Cardiac septum (tissue), 1 donor: Measurements from ENCODE around the gene LRRIQ4. TPM values are rescaled to one million over a fixed set of nuclear protein-coding genes. Genes with fewer than 3 reads are reported as not detected.

Experiments used
- DNase-seq: peaks from one replicate; pipeline ENCODE4 v3.0.0-alpha.2; 2020; ENCODE audit warnings: low spot score
- intact Hi-C: fragments of 100-400 bp; cut with DNase I; formaldehyde crosslinking; loops from one replicate; pipeline ENCODE4 v1.14.0; 2022
- total RNA-seq: library from RNA; stranded (reverse); fragmentation: NEBNext Ultra II Directional; extraction: Animal tissue kit (Norgen Biotek cat#: 25700); gene quantifications from one replicate; pipeline ENCODE4 v1.2.1, GENCODE V29; 2021
- donor health status: DM: no; HTN: no; CAD: no.

Gene LRRIQ4
- total RNA-seq, 1 donor from 2014 or later = not detected

- no peak for DNase-seq
- intact Hi-C loops = no loop called here
Observed at GRCh38 chr3:169790687-169791429, 21.8 kb upstream of the LRRIQ4 start.

DNA sequence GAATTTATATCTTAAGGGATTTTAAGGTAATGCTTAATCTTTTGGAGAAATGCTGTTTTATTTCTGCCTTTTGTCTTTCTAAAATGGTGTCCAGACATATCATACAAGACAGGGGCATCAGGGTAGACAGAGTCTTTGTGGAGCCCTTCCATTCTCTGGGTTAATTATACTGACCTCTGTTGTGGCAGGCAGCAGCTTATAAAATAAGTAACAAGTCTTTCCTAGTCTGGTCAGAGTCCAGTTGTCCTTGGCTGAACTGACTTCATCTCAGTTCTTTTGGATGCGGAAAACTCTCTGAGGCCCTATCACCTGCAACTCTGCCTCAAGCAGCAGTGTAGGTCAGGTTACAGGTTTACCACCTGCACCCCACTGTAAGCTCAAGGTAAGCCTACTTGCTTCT, 20.3 kb upstream of the LRRIQ4 start:
- intact Hi-C loops = no loop called here
- no peak for DNase-seq

DNA sequence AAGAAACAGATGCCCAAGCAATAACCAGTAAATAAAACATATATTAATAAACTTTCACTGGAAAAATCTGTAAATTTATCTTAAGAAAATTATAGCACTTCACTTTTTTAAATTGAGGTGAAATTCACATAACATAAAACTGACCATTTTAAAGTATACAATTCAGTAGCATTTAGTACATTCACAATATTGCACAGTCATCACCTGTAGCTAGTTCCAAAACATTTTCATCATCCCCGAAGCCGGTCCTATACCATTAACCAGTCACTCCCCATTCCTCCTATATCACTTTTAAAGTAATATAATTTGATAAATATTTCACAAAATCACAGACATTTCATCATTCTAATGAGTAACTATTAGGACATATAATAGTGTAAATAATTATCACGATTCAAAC, 8.0 kb upstream of the LRRIQ4 start:
- DNase-seq = no peak
- intact Hi-C loops = no loop called here

- intact Hi-C loops = no loop called here
- no peak for DNase-seq
Observed at GRCh38 chr3:169809230-169809795, 3.4 kb upstream of the LRRIQ4 start.

DNA sequence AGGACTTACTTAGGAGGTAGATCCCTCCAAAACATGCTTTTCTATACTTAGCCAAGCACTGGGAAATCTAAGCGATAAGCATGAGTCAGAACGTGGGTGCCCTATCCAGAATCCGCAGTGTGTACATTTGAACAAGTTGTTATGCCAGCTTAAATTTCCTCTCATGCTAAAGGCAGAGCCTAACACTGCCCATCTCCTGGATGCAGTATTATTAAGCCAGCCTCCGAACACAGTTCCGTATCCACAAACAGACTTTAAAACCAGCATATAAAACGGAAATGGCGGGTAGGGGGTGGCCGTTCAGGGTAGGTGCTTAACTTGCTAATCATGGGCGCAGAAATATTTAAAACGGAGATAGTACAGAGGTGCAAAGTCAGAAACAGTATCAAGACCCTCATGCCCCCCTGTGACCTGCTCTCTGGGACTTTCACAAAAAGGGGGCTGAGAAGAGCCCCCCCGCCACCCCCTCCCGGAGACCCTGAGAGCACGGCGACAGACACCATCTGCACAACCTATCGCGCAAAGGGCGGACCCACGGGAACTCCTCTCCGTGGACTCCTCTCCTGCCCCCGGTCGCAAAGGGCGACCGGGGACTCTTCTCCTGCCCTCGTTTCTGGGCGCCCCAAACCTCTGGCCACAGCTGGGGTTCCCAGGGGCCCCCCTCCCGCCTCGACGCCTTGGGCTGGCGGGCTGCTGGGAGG, 889 bp upstream of the LRRIQ4 start:
- no peak for DNase-seq
- intact Hi-C loops = loop anchor here (5.0 kb wide), 1 partner anchor 39 kb away; the partner anchor contains the start of gene MYNN

GRCh38 chr3:169813278-169813677, 608 bp downstream of the LRRIQ4 start:
- intact Hi-C loops = loop anchor here (5.0 kb wide), 1 partner anchor 41 kb away; the partner anchor contains the start of gene MYNN
- no peak for DNase-seq

DNA sequence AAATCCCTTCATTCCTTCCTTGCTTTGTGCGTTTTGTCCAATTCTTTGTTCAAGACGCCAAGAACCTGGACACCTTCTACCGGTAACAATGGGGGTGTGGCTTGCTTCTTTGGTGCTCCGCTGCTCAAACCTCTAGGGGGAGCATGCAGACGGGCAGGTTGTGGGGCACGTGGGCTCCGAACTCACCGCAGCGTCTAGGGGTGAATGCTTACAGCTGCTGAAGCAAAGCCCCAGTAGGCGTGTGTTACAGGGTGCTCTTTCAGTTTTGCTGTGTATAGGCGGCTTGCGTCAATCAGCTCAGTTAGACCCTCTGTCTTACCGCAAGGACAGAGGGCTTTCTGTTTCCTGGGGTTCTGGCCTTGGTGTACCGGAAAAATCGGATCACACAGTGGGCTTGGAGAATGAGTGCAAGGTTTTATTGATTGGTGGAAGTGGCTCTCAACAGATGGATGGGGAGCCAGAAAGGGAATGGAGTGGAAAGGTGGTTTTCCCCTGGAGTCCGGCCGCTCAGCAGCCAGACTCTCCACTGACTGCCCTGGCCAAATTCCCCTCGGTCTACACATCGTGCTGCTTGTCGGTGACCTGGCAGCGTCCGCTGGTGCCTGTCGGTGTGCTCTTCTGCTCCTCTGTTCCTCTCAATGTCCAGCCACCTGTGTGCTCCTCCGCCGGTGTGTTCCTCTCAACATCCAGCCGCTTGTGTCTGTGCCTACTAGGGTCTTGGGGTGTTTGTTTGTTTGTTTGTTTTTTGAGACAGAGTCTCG, 1.3 kb downstream of the LRRIQ4 start:
- no peak for DNase-seq

DNA sequence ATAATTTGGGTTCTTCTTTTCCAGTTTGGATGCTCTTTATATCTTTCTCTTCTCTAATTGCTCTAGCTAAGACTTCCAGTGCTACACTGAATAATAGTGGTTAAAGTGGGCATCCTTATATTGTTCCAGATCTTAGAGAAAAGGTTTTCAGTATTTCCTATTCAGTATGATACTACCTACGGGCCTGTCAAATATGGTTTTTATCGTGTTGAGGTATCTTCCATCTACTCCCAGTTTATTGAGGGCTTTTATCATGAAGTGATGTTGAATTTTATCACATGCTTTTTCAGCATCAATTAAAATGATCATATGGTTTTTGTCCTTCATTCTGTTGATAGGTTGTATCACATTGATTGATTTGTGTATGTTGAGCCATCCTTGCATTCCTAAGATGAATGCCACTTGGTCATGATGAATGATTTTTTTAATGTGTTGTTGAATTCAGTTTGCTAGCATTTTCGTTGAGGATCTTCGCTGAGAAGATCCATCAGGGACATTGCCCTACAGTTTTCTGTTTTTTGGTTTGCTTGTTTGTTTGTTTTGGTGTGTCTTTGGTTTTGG, 3.0 kb downstream of the LRRIQ4 start:
- DNase-seq = no peak
- intact Hi-C loops = no loop called here

More for the DNA sequence above, 1.3 kb downstream of the LRRIQ4 start:
- intact Hi-C loops = loop anchor here (5.0 kb wide), 1 partner anchor 42 kb away; the partner anchor contains the start of gene MYNN

DNA sequence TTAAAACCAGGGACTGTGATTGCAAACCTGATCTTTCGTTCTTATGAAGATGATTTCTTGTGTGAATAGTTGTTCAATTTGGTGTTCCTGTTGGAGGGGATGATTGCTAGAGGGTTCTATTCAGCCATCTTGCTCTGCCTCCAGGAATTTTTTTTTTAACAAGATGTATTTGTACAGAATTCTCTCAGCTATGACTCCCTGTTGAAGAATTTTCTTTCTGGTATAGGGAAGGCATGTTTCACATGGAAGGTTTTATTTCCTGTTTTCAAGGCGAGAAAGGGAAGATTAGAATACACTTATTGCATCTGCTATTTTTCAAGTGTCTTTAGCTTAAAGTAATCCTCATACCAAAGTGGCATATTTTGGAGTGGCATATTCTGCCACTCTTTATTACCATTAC, 5.6 kb downstream of the LRRIQ4 start:
- DNase-seq = no peak
- intact Hi-C loops = no loop called here

GRCh38 chr3:169822091-169822490, 9.4 kb downstream of the LRRIQ4 start:
- DNase-seq = no peak
- intact Hi-C loops = no loop called here

GRCh38 chr3:169822540-169822939, 9.9 kb downstream of the LRRIQ4 start:
- intact Hi-C loops = no loop called here
- DNase-seq = no peak

DNA sequence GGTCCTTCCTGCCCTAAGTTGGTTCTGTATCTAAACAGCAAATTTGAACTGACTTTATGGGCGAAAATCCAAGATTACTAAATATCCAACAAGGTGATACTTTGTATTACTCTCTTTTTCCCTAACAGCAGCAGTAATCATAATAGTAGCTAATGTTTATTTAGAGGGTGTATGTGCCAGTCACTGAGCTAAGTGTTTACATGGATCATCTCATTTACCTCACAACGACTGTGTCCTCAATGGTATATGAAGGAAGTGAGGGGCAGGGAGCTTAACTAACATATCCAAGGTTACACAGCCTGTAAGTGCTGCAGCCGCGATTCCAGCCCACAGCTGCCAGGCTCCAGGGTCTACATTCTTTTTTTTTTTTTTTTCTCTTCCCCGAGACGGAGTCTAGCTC, 10.3 kb downstream of the LRRIQ4 start:
- DNase-seq = no peak
- intact Hi-C loops = no loop called here

DNA sequence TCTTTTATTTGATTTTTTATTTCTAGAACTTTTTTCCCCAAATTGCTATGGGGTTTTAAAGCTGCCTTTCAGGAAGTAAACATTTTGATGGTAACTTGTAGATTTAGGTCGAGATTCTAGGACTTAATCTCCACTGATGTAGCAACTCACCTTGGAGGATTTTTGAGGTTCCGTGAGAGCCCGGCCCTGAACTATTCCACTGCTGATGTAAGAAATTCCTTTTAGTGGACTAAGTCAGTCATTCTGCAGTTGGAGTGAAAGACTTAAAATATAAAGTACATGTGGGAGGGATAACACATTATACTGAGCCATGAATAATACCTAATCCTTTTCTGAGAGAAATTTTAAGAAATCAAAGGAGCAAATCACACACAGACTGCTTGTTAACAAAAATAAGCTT, 12.6 kb downstream of the LRRIQ4 start:
- DNase-seq = no peak
- intact Hi-C loops = no loop called here

DNA sequence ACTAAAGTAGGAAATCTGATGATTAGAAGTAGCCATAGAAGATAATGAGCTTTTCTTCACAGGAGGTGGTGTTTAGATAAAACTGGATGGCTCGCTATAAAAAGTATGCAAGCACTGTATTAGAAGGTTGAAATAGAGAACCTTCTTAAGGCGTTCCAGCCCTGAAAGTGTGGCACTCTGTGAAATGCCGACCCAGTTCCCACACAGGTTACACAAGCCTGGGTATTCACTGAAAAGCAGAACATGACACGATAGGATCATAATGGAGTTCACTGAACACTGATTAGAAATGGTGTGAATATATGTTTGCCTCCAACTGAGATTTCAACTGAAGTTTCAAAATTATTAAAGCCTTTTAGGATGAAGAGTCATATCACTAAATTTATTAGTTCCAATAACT, 15.0 kb downstream of the LRRIQ4 start:
- no peak for DNase-seq
- intact Hi-C loops = no loop called here

- intact Hi-C loops = no loop called here
- DNase-seq = no peak
Observed at GRCh38 chr3:169835533-169835932, 22.9 kb downstream of the LRRIQ4 start.

- DNase-seq = no peak
- intact Hi-C loops = no loop called here
Observed at GRCh38 chr3:169836078-169836941, 23.6 kb downstream of the LRRIQ4 start.

GRCh38 chr3:169836942-169837275, 24.2 kb downstream of the LRRIQ4 start:
- no peak for DNase-seq
- intact Hi-C loops = no loop called here

GRCh38 chr3:169838511-169839030, 25.9 kb downstream of the LRRIQ4 start:
- no peak for DNase-seq
- intact Hi-C loops = no loop called here

GRCh38 chr3:169841171-169841570, 28.5 kb downstream of the LRRIQ4 start:
- intact Hi-C loops = no loop called here
- DNase-seq = no peak
